Activated CD4-positive, alpha-beta T cell treated with anti-CD3 and anti-CD28 coated beads for 4 hours (primary cell): ENCODE results near the gene MICB.
A peak's percentile ranks its signal among the peaks of the same experiment; 100 is the strongest.

Source experiments
- DNase-seq, 2 donors: peaks; one replicate each; pipeline ENCODE4 v3.0.0-alpha.2; 2020

Gene MICB

DNA sequence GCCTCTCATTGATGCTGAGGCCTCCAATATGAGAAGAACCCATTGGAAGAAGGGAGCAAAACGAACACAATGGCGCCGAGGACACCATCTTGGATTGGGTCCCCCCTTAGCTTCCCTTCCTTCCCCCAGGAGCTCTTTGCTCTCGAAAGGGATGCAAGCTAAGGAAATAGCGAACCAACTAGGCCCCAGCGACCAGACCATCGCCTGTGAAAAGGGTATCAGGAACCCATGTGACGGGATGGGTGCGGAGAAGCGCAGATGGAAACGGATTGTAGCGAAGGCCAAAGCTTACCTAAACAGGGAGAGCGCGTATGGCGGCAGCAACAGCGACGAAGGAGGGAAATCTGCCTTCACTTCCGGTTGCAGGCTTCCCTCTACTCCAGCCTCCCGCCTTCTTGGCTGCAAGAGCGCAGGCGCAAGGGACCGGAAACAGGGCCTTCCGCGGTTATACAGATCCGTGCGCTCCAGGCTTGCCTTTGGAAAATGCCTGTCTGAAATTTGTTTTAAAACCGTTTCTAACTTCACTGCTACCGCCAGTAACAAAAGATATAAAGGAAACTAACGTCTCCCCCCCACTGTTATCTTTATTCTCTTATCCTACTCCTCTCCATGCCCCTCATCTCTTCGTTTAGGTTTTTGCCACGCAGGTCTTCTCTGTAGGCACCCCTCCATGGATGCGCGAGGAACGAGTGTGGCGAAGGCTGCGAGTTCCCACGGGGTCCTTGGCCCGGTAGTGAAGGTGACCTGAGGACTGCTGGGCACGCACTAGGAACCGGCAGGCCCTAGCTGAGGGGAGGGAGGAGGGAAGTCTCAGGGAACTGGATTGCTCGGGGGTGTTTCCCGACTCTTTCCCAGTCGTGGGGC is 43.9 kb downstream of the MICB start, which contains the start of gene DDX39B:
Gene DDX39B, minus strand, starts transcription at position 346 of the 864 bp plus-strand sequence. CDS start 1,471 bp downstream, outside the sequence.
- DNase-seq, result peak; percentile 90 to 95

DNA sequence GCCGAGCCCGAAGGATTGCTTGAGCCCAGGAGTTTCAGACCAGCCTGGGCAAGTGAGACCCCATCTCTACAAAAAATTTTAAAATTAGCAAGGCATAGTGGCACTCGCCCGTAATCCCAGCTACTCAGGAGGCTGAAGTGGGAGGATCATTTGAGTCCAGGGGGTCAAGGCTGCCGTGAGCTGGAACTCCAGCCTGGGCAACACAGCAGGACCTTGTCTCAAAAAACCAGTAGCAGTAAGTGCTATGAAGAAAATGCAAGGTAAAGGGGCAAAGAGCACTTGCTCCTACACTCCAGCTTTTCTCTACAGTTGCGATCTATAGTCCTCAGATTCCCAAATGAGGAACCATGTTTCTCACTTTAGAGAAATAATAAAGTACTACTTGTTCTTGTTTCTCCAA is 45.7 kb downstream of the MICB start:
- DNase-seq, result no peak

DNA sequence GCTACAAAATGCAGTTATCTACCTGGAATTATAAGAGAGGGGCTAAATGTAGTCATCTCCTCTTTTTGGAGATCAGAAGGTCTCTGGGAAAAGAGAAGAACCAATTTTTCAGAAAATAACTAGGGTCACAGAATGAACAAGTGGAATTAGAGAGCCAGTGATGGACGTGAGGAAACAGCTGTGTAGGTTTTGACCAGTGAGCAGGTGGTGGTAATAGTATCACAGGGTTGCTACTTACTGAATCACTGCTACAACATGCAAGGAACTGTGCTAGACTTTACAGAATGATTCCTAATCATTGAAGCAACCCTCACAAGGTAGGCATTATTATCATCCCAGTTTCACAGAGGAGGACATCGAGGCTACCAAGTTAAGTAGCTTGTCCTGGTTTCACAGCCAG is 46.7 kb downstream of the MICB start:
- no peak for DNase-seq

DNA sequence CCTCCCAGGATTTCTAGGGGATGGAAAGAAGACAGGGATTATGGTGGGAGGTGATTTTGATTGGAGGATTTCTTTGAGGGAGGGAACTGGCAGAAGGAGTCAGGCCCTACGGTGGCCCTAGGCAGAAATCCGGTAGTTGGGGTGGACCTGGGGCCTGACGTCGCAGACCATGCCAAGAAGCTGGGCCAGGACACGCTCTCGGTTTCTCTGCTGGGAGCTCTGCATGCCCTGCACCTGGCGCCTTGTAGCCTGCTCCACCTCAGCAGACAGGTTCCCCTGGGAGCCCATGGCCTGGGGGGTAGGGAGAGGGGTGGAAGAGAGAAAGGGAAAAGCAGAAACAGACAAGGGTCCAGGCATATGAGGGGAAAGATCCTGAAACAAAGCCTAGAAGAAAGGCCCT is 47.3 kb downstream of the MICB start:
- DNase-seq, result no peak

DNA sequence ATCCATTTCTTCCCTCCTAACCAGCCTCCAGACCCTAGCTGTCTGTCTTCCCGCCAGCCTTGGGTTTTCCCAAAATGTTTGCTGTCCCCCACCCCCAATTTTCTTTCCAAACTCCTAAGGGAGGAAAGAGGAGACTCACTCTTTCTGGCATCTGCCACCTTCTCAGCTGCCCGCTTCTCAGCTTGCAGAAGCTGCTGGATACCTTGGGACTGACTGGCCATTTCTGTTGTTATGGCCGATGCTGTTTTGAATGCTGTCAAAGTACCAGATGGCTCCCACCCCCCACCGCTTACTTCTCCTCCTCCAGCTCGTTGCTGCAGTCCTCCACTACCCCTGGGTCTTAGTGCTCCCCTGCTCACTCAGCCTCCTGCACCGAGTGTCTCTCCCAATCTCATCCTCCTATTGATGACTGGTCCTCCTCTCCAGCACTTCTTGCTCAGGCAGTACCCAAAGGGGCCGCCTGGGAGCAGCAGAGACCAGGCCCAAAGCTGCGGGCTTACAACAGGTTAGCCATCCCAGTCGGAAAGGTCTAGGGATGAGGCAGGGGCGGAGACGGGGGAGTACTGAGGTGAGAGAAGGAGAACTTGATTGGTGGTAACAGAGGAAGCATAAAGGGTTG is 48.5 kb downstream of the MICB start, which contains the start of gene ATP6V1G2:
Gene ATP6V1G2, minus strand, starts transcription at position 270 of the 619 bp plus-strand sequence. Its CDS starts 49 bp downstream, at position 221.
- peak; percentile 80 to 85 for DNase-seq

DNA sequence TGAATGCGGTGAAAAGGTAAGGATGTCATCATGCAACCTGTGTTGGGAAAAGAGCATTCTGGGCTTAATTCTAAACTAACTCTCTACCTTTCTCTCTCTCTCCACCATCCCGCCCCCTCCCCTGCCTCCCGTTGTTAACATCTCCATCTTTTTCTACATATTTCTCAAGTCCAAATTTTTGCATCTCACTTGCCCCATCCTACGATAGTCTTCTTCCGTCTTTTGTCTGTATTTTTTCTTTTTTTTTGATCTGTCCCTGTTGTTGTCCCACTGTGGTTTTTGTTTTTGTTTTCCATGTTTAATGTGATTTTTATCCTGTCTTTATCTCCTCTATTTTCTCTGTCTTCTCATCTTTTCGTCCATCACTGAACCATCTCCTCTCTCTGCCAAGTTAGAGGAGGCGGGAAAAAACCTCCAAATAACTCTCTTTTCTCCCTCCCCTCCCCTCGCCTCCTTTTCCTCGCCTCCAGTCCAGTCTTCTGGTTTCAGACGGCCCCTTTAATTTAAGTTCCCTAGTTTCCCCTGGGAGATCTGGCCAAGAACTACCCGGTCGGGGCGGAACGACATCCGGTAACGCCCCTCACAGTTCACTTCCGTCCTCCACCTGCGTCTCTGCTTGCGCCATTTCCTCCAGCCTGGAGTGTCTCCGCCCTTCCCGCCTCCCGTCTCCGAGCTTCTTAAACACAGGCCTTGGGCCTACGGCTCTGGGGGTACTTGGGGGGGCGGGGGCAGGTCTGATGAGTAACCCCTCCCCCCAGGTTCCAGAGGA is 49.2 kb downstream of the MICB start, which contains the start of gene NFKBIL1:
Gene NFKBIL1, plus strand, starts transcription at position 651 of the 769 bp plus-strand sequence. Its CDS starts 87 bp downstream, at position 738.
- peak; percentile 86 to 89 for DNase-seq

DNA sequence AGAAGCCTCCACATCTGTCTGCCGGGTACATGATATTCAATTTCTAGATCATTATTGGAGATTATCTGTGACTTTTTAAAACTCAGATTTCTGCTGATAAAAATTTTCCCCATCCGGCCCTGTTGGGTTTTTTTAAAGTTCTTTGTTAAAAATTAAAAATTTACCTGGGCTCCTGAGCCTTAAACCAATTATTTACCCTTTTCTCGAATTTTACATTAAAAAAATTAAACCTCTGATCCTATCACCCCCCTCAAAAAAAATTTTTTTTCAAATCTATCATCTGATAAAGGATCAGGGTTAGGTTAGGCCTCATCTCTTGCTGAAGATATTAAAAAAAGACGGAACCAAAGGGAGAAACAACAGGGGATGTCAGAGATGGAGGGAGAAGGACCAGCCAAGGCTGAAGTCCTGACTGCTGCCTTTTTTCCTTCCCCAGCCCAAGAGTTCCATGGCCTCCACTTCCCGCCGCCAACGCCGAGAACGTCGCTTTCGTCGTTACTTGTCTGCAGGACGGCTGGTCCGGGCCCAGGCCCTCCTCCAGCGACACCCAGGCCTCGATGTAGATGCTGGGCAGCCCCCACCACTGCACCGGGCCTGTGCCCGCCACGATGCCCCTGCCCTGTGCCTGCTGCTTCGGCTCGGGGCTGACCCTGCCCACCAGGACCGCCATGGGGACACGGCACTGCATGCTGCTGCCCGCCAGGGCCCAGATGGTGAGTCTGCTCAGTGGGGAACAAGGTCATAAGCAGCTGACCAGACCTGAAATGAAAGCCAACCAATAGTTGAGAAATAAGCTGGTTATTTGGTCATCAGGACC is 50.0 kb downstream of the MICB start:
- DNase-seq, result no peak

DNA sequence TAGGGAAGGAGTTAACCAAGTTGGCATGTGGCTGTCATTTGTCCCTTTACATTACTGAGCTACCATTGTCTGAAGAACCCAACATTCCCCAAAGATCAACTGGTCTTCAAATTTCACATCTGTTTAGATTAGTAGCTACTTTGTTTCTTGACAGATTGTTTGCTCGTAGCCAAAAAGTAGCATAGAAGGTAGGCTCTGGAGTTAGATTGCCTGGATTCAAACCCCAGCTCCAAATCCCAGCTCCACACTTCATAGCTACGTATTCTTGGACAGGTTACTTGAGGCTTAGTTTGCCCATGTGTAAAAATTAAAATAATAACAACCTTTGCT is 50.6 kb downstream of the MICB start:
- no peak for DNase-seq

DNA sequence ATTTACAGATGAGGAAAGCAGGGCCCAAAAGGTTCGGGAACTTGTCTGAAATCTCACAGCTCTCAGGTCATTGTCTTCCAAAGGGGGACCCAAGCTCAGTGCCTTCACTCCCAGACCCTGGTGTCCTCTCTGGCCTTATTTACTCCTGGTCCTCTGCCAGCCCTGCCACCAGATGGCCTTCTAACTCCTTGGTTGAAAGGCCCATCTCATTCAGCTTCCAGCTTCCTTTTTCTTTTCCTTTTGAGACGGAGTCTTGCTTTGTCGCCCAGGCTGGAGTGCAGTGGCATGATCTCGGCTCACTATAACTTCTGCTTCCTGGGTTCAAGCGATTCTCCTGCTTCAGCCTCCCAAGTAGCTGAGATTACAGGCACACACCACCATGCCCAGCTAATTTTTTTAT is 53.4 kb downstream of the MICB start:
- peak; percentile 67 to 70 for DNase-seq

DNA sequence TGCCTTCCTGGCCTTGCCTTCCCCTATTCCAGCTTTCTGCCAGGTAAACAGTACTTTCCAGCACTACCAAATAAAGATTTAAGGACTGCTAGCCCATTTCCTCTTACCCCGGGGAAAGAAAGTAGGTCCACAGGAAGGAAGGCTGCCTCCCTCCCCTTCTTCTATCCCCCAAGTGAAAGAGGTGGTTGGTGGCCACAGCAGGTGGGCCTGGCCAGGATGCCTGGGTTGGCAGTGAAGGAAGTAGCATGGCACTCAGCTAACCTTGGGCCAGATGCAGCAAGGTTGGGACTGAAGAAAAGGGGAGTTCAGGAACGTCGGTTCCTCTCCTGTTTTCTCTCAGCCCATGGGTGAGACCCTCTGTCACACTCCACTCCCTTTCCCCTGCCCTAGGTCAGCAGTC is 58.4 kb downstream of the MICB start:
- DNase-seq, result no peak

DNA sequence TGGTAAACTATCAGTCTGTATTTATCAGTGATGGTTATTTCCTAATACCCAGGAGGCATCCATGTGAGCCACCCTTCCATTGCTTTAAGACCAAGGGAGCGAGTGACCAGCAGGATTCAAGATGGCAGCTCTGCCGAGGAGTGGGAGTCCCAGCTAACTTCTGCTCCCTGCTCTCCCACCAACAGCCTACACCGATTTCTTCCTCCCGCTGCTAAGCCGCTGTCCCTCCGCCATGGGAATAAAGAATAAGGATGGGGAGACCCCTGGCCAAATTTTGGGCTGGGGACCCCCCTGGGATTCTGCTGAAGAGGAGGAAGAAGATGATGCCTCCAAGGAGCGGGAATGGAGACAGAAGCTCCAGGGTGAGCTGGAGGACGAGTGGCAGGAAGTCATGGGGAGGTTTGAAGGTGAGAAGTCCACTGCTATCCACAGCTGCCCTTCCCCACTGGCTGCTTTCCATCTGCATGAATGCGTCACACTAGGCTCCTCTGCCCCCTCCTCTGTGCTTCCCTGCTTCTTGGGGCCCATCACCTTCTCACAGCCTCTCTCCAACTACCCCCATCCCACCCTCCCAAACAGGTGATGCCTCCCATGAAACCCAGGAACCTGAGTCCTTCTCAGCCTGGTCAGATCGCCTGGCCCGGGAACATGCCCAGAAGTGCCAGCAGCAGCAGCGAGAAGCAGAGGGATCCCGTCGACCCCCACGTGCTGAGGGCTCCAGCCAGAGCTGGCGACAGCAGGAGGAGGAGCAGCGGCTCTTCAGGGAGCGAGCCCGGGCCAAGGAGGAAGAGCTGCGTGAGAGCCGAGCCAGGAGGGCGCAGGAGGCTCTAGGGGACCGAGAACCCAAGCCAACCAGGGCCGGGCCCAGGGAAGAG is 59.7 kb downstream of the MICB start:
- DNase-seq, result no peak

DNA sequence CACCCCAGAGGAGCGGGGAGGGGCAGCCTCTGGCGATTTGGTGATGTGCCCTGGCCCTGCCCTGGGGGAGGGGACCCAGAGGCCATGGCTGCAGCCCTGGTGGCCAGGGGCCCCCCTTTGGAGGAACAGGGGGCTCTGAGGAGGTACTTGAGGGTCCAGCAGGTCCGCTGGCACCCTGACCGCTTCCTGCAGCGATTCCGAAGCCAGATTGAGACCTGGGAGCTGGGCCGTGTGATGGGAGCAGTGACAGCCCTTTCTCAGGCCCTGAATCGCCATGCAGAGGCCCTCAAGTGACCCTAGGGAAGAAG is 60.3 kb downstream of the MICB start:
- no peak for DNase-seq

DNA sequence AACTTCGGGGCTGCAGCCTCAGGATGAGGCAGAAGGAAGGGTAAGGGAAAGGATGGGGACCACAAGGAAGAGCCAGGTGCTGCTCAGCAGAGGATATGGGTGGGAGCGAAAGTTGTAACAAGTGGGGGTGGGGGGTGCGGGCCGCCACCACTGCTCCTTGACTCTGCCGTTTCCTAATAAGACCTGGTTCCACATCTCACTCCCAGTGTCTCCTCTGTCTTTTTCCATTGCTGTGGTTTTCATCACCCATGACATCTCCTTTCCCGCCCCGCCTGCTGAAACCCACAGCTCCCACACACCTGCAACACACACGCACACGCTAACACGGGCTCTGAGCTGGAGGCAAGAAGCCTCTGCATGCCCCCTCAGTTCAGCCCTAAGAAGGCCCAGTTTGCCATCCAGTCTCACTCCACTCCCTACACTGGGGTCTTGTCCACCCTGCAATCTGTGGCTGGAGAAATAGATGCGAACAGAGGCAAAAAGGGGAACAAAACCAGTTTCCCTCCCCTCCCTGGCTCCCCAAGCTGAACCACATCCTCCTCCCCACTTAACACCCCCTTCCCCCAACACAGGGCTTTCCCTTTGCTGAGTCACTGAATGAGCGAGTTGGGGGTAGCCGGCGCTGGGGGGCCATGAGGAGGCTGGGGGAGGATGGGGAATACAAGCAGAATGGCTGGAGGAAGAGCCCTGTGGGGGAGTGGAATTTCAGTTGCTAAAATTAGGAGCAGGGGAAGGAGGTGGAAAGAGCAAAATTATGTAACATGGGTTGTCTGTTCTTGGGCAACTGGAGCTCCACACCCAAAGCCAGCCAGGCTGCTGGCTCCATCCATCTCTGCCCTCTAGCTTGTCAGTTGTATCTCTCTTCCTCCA is 60.9 kb downstream of the MICB start:
- peak; percentile 72 to 81 for DNase-seq

DNA sequence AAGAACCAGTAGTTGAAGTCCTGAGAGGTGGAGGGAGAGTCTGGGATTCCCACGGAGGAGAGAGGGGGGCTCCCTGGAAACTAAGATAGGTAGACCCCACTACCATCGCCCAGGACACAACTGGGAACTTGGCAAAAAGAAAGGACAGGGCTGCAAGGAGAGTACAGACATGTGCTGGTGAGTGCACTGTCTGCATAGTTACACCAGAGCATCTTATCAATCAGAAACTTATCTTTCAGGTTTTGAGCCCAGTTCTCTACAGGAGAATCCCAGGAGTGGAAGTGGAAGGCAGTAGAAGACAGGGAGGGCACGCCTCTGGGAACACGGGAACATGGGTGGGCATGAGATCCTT is 61.6 kb downstream of the MICB start:
- no peak for DNase-seq

DNA sequence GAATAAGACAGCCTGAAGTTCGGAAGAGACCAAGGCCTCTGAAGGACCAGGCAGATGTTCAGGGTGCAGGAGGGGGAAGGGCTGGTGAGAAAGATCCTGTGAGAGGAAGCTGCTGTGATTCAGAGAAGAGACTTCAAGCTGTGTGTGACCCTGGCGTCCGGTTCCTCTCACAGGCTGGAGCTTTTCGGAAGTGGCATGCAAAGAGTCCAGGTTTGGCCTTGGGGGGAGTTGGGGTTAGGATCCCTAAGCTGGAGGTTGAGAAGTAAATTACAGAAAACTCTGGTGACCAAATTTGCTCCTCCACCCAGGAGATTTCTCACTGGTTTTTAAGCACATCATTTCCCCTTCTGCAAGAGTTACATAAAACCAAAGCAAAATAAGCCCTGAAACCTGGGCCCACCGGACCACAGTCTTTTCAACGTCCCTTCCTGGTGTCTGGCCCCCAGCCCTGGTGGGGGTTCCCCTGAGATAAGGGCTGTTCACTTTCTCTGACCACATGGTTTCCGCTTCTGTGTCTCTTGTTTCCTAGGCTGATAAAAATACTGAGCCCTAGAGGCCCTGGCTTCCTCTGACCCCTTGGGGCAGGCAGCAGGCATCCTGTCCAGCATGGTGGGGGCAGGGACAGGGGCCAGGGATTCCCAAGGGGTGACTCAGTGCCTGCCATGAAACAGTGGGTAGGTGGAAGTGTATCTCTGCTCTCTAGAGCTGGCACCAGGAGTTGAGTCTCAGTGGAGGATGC is 62.2 kb downstream of the MICB start:
- DNase-seq, result peak; percentile 44 to 57

DNA sequence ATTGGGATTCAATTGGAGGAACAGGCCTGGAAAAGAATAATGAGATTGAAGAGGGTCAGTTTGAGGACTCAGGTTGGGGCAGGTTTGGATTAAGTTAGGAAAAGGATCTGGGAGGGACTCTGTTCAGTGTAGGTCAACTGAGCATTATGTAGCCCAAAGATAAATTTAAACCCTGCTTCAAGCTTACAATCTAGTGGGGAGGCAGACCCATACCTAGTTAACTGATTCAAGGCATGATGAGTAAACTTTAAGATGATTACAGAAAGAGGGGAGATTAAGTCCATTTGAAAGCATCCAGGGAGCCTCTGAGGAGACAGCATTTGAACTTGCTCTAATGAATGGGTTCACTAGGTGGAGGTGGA is 62.7 kb downstream of the MICB start:
- DNase-seq, result no peak
